ENCODE measurements around the gene RAD51B.

Gene RAD51B

GRCh38 chr14:68634874-68635595 is 815.5 kb downstream of the RAD51B start:
- no peak for DNase-seq

GRCh38 chr14:68636597-68636996 is 817.0 kb downstream of the RAD51B start:
- DNase-seq = no peak

DNA sequence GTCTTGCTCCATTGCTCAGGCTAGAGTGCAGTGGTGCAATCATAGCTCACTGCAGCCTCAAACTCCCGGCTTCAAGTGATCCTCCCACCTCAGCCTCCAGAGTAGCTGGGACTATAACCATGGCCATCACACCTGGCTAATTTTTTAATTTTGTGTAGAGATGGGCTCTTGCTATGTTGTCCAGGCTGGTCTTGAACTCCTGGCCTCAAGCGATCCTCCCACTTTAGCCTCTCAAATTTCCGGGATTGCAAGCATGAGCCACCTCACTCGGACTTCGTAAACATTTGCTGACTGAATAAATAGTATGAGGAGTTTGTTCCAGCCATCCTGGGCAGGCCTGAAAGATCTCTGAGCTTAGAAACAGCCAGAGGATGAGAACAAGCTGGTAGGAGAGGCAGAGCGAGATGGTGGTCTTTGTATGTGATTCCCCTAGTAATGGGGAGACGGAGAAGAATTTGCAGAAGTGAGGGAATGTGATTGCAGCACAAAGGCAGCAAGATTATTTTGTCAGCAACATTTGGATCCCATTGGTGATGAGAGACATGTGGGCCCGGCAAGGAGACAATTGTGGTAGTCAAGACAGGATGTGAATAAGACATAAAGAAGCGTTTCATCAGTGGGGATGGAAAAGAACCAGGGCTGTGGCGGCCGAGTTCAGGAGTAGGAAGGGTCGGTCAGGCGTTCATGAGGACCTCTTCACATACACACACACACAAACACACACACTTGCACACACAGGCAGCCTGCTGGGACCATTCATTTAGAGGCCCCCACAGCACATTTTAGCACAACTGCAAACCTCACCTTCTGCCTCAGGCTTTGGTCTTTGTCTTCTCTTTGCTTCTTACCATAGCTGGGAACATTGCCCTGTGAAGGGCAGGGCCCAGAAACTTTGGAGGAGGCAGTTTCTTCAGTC is 817.8 kb downstream of the RAD51B start:
- no peak for DNase-seq

DNA sequence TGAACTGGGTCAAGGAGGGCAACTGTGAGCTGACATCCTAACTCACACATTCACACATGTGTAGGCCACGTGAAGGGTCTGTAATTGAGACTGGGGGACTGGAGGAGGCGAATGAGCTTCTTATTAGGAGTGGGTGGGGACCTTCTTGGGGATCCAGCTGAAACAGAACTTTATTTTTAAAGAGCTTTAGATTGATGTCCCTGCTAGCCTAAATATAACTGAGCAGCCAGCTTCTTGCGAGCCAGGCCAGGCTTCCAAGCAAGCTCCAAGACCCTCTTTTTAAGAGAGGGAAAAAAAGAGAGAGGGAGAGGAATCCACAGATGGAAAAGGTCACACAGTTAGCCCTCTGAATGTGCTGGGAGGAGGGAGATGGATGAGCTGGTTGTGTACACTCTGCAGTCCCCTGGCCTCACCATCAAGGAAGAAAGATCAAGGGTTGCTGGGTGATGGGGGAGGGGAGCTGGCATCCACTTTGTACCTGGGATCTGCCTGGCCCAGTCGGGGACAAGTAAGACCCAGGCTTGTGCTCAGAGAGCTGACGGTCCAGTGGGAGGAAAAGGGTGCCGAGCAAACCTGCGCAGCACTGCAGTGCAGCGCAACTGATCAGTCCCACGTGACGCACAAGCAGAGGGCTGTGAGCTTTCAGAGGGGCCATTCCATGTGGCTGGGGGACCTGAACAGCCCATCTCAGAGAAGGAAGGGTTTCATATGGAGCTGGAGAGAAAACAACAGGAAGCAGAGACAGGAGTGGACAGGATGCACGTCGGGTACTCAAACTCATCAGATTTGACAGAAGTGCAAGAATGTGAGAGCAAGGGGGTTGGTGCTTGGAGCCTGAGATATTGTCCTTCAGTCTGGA is 818.8 kb downstream of the RAD51B start:
- DNase-seq = no peak

GRCh38 chr14:68639000-68639757 is 819.6 kb downstream of the RAD51B start:
- DNase-seq = no peak

DNA sequence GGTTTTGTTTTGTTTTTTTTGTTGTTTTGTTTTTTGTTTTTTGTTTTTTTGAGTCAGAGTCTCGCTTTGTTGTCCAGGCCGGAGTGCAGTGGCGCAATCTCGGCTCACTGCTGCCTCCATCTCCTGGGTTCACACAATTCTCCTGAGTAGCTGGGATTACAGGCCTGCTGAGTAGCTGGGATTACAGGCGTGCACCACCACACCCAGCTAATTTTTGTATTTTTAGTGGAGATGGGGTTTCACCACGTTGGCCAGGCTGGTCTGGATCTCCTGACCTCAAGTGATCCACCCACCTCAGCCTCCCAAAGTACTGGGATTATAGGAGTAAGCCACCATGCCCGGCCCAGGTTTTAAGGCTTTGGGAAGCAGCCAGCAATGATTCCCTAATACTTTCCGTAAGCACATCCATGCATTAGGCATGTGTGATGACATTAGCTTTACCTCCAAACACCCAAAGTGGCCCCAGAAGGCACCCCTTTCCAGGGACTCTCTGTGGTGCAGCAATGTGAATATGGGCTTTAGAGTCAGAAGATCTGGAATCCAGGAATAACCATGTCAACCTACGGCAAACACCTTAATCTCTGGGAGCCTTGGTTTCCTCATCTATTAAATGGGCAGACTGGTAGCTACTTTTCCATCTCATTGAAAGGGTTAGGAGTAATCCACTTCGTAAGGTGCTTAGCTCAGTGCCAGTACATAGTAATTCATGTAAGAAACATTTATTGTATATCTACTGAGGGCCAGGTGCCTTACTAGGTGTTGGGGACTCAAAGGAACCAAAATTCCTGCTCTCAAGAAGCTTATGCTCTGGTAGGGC is 820.4 kb downstream of the RAD51B start:
- no peak for DNase-seq

GRCh38 chr14:68643673-68644072 is 824.1 kb downstream of the RAD51B start:
- no peak for DNase-seq

DNA sequence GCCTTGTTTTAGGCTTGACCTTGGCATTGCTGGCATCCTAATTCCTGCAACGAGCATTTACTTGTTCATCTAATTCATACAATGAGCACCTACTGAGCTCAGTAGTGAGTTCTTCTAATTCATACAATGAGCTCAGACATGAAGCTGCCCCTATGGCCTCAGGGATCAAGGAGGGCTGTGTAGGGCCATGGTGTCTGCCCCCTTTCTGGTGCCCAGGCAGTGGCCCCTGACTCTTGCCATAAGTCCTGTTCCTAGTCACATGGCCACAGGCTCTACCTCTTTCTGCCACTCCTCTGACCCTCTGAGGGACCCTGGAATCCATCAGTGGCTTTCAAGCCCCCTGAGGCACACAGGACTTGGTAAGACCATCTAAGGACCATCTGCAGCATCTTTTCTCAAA is 824.5 kb downstream of the RAD51B start:
- no peak for DNase-seq

GRCh38 chr14:68645371-68645770 is 825.8 kb downstream of the RAD51B start:
- DNase-seq = no peak

DNA sequence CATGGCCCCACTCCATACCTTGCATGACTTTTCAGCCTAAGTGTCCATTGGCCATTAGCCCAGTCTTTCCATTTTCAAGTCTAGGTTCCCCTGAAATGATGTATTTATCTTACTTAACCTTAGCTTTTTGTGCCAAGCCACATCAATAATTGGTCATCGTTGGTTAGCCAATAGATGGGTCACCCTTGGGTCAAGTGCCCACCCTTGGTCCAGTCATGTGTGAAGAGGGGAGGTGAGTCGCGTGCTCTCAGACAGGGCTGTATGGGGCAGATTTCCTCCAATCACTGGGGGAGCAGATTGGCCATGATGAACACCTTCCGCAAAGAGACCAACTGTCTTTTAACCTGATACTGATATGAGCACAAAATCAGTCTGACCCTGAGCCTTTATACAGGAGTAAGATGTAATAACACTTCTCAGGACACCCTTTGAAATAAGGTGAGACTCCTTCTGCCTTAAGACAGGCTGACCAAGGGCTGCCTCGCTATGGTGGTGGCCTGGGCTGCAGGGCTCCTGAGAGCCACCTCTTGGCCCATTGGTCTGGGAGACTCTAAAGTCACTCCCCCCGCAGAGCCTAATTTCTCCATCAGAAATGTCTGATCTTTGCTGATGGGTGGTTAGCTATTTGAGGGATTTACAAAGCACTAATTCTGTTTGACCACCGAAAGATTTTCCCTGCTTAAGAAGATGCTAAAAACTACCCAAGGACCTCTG is 830.1 kb downstream of the RAD51B start:
- DNase-seq = no peak

DNA sequence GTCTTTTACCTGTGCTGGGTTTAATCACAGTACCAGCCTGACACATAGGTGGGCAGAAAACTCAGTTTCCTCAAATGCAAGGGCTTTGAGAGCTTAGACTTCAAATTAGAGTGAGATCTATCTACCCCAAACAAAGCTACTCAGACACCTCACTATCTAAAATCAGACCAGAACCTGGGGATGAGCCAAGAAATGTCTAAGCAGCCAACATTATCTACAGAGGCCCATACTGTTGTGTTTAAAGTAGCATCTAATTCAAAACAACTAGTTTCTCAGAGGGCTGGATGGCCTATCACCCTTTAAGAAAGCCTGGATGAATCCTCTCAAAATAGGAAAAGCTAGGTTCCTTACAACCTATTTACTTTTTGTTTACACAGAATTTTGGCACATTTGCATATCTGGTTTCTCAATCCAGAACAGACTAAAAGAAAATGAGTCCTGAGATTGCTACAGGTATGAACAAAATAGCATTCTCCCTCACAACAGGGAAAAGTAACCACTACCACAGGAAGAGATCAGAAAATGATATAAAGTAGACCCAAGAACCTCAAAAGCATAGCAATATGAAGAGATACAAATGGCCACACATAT is 830.9 kb downstream of the RAD51B start:
- no peak for DNase-seq

DNA sequence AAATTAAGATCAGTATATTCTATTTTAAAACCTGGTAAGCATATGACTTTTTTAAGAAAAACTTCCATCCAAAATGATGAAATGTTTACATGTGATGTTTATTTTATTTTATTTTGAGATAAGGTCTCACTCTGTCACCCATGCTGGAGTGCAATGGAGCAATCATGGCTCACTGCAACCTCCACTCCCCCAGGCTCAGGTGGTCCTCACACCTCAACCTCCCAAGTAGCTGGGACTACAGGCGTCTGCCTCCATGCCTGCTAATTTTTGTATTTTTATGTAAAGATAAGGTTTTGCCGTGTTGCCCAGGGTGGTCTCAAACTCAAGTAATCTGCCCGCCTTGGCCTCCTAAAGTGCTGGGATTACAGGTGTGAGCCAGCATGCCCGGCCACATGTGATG is 831.5 kb downstream of the RAD51B start:
- DNase-seq = no peak

GRCh38 chr14:68651652-68652432 is 832.3 kb downstream of the RAD51B start:
- no peak for DNase-seq

GRCh38 chr14:68652433-68652690 is 832.8 kb downstream of the RAD51B start:
- DNase-seq = no peak

GRCh38 chr14:68653108-68653507 is 833.5 kb downstream of the RAD51B start:
- DNase-seq = no peak

DNA sequence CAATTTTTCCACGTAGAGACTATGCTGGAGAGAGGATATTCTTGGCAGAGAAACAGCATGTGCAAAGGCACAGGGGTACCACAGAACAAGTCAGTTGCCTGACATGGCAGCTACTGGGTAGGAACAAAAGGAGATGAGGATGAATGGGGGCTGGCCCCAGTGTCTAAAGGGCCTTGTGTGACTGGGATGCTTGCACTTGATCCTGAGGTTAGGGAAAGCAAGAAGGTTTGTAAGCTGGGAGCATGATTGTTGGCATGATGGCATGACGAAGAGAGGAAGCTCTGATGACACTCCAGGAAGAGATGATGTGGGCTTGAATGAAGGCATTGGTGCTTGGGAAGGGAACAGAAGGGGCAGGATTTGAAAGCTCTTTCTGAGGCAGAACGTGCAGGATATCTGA is 834.2 kb downstream of the RAD51B start:
- no peak for DNase-seq

DNA sequence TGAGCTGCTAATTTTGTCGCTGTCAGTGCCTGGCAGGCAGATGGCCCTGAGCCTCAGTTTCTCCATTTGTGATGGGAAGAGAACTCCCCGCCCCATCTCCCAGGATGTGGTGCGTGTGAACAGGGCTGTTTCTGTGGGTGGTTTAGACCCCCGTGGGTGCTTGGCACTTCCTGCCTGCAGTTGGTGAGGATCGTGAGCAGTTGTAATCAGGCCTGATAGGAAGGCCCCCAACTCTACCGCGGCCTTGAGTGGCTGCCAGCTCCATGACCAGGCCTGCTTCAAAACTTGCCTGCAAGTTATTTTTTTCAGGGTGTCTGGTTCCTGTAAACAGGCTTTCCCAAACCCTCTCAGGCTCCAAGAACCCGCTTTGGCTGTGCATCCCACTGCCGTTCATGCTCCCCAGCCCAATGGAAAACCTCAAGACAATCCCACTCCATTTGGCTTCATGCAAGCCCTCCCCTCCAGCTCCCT is 834.9 kb downstream of the RAD51B start:
- no peak for DNase-seq

GRCh38 chr14:68655021-68655831 is 835.6 kb downstream of the RAD51B start:
- DNase-seq = no peak

DNA sequence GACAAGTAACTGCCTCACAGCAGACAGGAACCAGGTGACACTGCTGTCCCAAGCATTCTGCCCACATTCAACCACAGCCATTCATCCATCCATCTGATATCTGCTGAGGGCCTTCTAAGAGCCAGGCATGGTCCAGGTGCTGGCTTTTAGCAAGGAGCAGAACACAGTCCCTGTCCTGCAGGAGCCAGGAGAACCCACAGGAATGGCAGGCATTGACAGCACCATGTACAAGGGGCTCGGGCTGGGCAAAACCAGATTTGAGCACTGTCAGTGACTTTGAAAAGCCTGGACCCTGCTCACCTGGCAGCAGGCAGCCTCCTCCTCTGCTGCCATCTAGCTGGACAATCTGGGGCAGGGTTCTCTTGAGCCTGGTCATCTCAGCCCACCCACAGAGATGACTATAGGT is 836.3 kb downstream of the RAD51B start:
- no peak for DNase-seq

Data from NCI-H526 treated with DMSO at 0.1 percent for 48 hours (cell line).